Measurements from ENCODE around the gene OSBPL9.
"Not testable (repeated sequence)": the region's sequence is repeated elsewhere in the genome, so short reads cannot be mapped to it uniquely, and the experiment has no call there.

The OSBPL9 gene

DNA sequence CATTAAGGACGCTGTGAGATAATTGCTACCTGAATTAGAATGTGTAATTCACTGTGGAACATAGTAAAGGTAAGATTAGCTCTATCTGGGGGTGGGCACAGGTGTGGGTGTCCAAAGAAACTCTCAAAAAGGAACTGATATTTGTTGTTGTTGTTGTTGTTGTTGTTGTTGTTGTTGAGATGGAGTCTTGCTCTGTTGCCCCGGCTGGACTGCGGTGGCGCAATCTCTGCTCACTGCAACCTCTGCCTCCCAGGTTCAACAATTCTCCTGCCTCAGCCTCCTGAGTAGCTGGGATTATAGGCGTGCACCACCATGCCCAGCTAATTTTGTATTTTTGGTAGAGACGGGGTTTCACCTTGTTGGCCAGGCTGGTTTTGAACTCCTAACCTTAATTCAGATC is 6.8 kb upstream of the OSBPL9 start:
- DNase-seq, result not testable (repeated sequence)

DNA sequence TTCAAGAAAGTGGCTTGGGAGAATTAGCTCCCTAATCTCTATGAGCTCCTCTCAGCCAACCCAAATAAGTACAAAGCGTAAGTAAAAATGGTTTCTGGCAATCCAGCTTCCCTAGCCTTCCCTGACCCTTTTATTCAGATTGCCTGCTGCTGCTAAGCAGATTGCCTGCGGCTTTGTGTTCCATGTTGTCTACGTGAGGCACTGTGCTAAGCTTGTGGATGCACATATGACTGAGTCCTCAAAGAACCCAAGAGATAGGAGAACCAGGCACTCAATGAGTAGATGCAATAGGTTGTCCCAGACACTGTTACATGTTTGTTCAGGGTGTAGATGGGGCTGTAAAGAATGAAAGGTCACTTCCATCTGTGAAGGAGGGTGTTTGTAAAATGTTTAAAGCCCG is 6.3 kb upstream of the OSBPL9 start:
- DNase-seq, result no peak

GRCh38 chr1:51612447-51612961 is 4.4 kb upstream of the OSBPL9 start:
- no peak for DNase-seq

GRCh38 chr1:51615780-51616291 is 1.1 kb upstream of the OSBPL9 start:
- no peak for DNase-seq

- no peak for DNase-seq
Observed at GRCh38 chr1:51616490-51616889, 402 bp upstream of the OSBPL9 start.

DNA sequence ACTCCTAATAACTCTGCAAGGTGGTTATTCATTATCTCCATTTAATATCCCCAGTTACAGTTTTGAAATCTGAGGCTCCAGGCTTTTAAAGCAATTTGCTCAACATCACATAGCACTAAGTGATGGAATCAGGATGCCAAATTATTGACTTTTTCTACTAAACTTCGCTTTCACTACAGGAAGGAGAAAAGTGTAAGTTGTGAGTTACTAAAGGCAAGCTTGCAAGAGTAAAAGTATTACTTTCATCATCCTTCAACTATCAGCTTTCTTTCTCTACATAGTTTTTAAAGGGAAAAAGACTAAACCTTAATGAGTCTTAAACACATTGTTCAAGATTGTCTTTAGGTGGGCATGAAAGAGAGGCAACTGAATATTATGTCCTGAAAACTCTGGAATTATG is 1.8 kb downstream of the OSBPL9 start:
- no peak for DNase-seq

DNA sequence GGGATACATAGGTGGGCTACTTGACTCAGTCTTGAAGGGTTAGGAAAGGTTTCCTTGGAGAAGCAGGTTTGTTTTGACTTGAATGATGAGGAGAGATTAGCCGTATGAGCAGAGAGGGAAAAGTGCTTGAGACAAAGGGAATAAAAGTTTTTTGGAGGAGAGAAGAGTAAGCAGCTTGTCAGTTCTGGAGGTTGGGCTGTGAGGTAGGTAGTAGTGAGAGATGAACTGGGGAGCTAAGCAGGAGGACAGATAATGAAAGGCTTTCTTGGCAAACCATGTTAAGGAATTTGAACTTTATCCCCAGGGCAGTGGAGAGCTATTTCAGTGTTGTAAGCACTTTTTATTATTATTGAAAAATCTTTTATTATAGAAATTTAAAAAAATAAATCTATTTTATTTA is 3.6 kb downstream of the OSBPL9 start:
- DNase-seq, result no peak

DNA sequence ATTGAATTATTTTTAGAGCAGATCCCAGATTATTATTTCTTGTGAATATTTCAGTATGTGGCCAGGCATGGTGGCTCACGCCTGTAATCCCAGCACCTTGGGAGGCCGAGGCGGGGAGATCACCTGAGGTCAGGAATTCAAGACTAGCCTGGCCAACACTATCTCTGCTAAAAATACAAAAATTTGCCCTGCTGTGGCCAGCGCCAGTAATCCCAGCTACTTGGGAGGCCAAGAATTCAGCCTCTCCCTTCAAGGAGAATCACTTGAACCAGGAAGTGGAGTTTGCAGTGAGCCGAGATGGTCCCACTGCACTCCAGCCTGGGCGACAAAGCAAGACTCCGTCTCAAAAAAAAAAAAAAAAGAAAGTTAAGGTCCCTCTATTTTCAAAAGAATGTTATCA is 4.3 kb downstream of the OSBPL9 start:
- DNase-seq, result no peak

DNA sequence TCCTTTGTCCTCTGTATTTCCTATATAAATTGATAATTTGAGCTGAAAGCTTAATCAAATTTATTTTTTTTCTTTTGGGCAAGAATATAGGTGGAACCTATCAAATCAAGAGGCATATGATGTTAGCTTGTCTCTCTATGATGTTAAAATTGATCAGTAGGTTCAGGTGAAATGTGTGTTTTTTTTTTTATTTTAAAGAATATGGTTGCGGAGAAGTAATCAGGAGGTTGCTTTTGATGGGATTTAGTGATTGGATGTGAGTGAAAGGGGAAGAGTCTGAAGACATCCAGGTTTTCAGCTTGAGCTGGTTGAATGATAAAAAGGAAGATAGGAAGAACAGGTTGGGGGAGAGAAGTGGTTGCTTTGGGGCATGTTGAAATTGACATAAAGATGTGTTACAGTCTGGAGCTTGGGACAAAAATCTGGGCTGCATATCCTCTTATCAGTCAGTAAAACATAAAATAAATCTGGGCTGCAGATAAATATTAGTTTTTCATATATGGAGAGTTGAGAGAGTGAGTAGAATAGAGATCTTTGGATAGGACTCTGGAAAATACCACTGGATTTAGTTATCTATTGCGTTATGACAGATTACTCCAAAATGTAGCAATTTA is 5.1 kb downstream of the OSBPL9 start:
- DNase-seq, result no peak

DNA sequence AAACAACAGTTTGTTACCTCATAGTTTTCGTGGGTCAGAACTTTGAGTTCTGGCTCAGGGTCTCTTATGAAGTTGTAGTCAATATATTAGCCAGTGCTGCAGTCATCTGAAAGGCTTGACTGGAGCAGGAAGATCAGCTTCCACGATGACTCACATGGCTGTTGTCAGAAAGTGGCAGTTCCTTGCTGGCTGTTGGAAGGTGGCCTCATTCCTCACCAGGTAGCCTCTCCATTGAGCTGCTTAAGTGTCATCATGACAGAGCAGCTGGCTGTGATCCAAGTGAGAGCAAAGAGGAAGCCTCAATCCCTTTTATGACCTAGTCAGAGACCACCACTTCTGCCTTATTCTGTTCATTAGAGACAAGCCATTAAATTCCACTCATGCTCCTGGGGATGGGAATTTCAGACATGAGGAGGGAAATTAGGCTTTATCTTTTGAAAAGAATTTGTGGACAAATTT is 5.6 kb downstream of the OSBPL9 start:
- DNase-seq, result peak; percentile 58

- DNase-seq, result no peak
Observed at GRCh38 chr1:51623025-51623424, 6.1 kb downstream of the OSBPL9 start.

DNA sequence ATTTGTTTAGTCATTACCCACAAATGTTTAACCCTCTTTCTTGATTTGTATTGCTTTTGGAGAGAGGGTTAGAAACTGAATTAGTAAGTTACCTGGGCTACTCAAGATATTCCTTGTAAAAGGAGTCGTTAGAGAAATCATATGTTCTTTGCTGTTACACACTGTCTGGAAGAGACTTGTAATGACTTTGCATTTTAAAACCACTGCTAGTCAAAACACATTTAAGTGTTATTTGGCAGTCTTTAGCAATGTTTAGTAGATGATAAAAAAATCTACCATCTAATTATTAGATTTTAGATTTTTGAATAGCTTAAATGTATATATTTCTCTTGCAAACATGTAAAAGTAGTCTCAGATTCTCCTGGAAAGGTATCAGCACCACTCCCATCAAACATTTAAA is 6.6 kb downstream of the OSBPL9 start:
- no peak for DNase-seq

- no peak for DNase-seq
Observed at GRCh38 chr1:51624855-51625254, 8.0 kb downstream of the OSBPL9 start.

- DNase-seq, result no peak
Observed at GRCh38 chr1:51627672-51628071, 10.8 kb downstream of the OSBPL9 start.

DNA sequence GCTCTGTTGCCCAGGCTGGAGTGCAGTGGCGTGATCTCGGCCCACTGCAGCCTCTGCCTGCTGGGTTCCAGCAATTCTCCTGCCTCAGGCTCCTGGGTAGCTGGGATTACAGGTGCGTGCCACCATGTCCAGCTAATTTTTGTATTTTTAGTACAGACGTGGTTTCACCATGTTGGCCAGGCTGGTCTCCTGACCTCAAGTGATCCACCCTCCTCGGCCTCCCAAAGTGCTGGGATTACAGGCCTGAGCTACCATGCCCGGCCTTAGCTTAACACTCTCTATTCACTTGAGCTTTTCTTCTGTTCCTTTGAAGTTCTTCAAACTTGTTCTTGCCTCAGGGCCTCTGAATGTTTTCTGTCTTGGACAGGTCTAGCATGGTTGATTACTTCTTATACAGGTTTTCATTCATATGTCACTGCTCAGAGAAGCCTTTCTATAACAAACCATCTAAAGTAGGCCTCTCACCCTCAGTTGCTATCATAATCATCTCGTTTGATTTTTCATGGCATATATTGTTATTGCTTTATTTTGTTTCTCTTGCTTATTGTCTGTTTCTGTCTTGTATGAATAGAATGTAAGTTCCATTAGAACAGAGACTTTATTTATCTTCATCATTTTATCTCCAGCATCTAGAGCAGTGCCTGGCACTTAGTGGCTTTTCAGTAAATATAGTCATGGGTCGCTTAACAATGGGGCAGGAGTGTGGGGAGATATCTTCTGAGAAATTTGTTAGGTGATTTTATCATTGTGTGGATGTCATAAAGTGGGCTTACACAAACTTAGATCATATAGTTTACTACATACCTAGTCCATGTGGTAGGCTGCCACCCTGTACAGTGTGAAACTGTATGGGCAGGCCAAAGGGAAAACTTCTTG is 12.1 kb downstream of the OSBPL9 start:
- no peak for DNase-seq

DNA sequence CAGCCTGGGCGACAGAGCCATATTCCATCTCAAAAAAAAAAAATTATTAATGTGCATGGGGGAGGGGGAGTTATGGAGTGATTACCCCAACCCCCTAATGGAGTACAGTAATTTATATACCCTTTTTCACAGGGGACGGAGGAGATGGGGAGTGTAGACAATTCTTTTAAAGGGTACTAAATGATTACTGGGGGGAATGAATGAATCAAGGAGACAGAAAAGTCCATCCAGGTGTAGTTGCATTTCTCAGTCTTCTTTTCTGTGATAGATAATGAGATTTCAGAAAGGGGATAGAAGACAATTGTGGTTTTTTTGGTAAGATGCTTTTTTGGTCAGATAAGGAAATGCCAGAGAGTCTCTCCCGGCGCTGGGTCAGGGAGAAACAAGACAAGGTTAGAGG is 13.0 kb downstream of the OSBPL9 start:
- DNase-seq, result no peak

DNA sequence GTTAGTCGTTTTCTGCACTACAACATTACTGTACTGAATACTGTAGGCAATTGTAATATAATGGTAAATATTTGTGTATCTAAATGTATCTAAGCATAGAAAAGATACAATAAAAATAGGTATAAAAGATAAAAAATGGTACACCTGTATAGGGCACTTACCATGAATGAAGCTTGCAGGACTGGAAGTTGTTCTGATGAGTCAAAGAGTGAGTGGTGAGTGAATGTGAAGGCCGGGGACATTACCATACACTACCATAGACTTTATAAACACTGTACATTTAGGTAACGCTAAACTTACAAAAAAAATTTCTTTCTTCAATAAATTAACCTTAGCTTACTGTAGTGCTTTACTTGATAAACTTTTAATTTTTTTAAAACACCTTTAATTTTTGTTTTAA is 13.5 kb downstream of the OSBPL9 start:
- no peak for DNase-seq

GRCh38 chr1:51630922-51631321 is 14.0 kb downstream of the OSBPL9 start:
- no peak for DNase-seq

DNA sequence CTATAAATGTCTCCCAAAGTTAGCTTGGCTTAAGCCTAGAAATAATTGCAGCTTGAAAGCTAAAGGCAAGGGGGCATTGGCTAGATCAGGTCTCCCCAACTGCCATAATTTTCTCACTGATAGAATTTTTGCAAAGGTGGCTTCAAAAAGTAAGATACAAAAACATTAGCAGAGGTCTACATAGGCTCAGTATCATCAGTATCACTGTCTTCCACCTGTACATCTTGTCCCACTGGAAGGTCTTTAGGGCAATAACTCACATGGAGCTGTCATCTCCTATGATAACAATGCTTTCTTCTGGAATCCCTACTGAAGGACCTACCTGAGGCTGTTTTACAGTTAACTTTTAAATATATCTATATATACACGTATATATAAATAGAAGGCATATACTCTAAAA is 14.9 kb downstream of the OSBPL9 start:
- no peak for DNase-seq

DNA sequence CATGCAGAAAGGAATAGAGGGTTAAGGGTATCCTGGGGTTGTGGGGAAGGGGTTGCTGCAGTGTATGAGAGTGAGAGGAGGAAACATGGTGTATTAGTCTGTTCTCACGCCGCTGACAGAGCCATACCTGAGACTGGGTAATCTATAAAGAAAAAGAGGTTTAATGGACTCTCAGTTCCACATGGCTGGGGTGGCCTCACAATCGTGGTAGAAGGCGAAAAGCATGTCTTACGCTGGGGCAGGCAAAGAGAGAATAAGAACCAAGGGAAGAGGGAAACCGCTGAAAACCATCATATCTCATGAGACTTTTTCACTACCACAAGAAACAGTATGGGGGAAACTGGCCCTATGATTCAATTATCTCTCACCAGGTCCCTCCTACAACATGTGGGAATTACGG is 17.7 kb downstream of the OSBPL9 start:
- no peak for DNase-seq

DNA sequence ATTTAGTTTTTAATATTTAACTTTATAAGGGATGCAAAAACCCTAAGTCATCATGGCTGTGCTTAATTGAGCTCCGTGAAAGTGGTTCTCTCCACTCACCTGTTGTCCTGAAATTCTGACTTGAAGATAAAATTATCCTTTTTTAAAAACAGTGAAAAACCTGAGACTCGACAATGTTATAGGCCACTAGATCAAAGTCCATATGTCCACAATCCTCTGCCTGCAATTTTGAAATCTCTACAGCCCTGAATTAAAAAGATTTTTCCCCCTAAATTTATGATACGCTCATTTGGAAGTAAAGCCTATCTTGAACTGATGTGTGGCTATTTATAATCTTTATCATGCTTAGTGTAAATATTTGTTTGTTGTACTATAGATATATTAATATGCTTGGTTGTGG is 18.7 kb downstream of the OSBPL9 start:
- no peak for DNase-seq

- DNase-seq, result no peak
Observed at GRCh38 chr1:51636191-51636590, 19.3 kb downstream of the OSBPL9 start.

DNA sequence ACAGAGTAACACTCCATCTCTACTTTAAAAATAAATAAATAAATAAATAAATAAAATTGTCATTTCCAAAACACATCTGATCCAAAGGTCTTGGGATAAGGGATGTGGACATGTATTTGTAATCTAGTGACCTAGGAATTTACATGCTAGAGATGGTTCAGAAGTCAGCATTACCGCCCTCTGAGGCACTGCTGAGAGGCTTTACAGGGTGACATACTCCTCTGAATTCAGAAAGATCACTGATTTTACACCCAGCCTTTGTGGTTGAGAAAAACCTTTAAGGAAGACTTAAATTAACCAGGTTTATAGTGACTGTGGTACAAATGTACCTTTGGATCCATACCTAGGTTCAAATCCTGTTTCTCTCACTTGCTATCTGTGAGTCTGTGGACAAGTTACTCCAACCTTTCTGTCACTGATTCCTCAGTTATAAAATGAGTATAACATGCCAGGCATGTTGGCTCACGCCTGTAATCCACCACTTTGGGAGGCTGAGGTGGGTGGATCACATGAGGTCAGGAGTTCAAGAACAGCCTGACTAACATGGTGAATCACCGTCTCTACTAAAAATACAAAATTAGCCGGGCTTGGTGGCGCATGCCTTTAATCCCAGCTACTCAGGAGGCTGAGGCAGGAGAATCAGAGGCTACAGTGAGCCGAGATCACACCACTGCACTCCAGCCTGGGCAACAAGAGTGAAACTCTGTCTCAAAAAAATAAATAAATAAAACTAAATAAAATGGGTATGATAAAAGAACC is 20.1 kb downstream of the OSBPL9 start:
- no peak for DNase-seq

Data from NCI-H187 treated with DMSO at 0.1 percent for 48 hours (cell line).